ENCODE results near the gene INSYN2B.

The INSYN2B gene

DNA sequence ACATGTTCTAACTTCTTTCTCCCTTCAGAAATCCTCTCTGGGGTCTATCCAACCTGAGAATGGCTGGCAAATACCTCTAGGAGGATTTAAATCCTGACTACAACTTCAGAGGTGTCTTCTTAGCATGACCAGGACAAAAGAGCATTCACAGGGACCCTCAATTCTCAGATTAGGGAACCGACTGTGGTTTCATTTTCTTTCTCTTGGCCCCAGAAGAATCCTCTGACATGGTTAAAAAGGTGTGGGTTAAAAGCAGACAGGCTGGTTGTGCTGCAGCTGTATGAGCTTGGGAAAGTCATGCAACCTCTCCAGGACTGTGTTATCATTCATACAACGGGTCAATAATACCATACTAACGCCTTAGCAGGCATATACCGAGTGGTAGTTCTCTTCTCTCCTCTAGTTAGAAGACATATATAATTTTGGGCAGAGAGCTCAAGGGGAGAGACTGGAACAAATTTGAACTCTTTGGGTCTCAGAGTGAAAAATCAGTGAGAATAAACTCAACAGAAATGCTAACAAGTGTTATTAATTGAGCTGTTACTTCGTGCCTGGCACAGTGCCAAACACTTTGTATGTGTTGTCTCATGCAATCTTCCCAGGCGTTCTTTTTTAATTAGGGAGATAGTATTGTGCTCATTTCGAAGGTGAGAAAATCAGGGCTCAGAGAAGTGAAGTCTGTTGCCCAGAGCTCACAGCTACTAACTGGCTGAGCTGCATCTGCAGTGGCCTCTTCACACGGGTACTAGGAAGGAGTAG is 35.2 kb downstream of the INSYN2B start:
- H3K4me3 ChIP-seq (ENCODE audit: low read length): no peak overlapping the region
- no peaks in the 10 kb centered on the region for H3K36me3 ChIP-seq (ENCODE audit: control insufficient read depth, insufficient read depth, low read length)
- H3K9me3 ChIP-seq (ENCODE audit: control insufficient read depth, low read length): no peaks in the 10 kb centered on the region
- H3K9ac ChIP-seq (ENCODE audit: low read length): no peak overlapping the region
- H3K27me3 ChIP-seq (ENCODE audit: control insufficient read depth, insufficient read depth, low read length): no peaks in the 10 kb centered on the region
- H3K4me1 ChIP-seq (ENCODE audit: control insufficient read depth, insufficient read depth, low read length): no peaks in the 10 kb centered on the region

DNA sequence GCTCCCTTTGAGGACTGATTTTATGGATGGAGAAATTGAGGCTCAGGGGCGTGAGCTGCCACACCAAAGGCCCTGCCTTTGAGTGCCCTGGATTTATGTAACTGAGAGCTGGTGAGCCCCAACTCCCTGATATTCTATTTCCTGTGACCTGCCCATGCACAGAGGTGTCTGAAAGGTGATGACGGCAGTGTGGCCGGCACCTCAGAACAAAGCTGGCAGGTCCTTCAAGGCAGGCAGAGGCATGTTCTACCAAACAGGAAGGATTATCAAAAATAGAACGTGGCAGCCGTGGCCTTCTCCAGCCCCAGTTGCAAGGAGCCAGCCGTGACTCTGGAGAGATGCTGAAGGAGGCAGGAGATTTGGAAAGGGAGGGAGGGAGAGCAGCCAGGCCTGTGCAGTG is 36.2 kb downstream of the INSYN2B start:
- no peaks in the 10 kb centered on the region for H3K4me1 ChIP-seq (ENCODE audit: control insufficient read depth, insufficient read depth, low read length)
- no peak overlapping the region for H3K4me3 ChIP-seq (ENCODE audit: low read length)
- H3K36me3 ChIP-seq (ENCODE audit: control insufficient read depth, insufficient read depth, low read length): no peaks in the 10 kb centered on the region
- H3K9ac ChIP-seq (ENCODE audit: low read length): no peak overlapping the region
- no peaks in the 10 kb centered on the region for H3K9me3 ChIP-seq (ENCODE audit: control insufficient read depth, low read length)
- no peaks in the 10 kb centered on the region for H3K27me3 ChIP-seq (ENCODE audit: control insufficient read depth, insufficient read depth, low read length)

DNA sequence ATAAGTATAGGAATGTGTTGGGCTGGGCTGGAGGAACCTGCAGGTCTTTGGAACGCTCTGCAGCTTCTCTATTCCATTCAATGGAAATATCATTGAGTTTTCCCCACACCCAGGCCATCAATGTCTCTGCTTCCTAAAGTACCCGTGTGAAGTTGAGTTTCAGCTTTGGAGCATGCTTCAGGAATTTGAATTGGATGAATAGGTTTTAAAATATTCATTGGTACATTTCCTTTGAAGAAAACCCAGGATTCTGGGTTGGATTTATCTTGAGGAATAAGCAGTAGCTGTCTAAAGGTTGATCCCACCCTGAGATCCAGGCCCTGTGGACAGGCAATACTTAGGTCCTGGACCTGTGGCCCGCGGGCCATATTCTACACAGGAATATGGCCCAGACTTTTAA is 37.3 kb downstream of the INSYN2B start:
- Histone ChIP-seq H3K36me3 (ENCODE audit: control insufficient read depth, insufficient read depth, low read length) (no peaks in the 10 kb centered on the region), H3K9ac (ENCODE audit: low read length) (no peak overlapping the region), H3K4me1 (ENCODE audit: control insufficient read depth, insufficient read depth, low read length) (no peaks in the 10 kb centered on the region), H3K27me3 (ENCODE audit: control insufficient read depth, insufficient read depth, low read length) (no peaks in the 10 kb centered on the region), H3K4me3 (ENCODE audit: low read length) (no peak overlapping the region), H3K9me3 (ENCODE audit: control insufficient read depth, low read length) (no peaks in the 10 kb centered on the region)

DNA sequence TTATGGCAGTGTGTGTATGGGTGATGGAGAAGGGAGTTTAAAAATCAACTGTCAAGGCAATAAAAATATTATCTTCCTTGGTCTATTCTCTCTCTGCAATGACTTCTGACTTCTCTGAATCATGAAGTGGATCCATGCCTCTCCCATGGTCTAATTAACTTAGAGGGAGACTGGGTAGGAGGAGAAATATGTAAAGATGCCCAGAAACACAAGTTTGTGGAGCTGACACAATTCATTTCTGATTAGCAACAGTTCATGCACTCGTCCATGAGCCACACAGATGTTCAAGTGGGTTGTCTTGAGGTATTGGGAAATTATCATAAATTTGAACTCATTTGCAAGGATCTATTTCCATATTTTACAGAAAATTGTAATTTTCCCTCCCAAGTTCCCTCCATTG is 38.1 kb downstream of the INSYN2B start:
- Histone ChIP-seq H3K9me3 (ENCODE audit: control insufficient read depth, low read length) (no peaks in the 10 kb centered on the region), H3K4me3 (ENCODE audit: low read length) (no peak overlapping the region), H3K27me3 (ENCODE audit: control insufficient read depth, insufficient read depth, low read length) (no peaks in the 10 kb centered on the region), H3K4me1 (ENCODE audit: control insufficient read depth, insufficient read depth, low read length) (no peaks in the 10 kb centered on the region), H3K9ac (ENCODE audit: low read length) (no peak overlapping the region), H3K36me3 (ENCODE audit: control insufficient read depth, insufficient read depth, low read length) (no peaks in the 10 kb centered on the region)

DNA sequence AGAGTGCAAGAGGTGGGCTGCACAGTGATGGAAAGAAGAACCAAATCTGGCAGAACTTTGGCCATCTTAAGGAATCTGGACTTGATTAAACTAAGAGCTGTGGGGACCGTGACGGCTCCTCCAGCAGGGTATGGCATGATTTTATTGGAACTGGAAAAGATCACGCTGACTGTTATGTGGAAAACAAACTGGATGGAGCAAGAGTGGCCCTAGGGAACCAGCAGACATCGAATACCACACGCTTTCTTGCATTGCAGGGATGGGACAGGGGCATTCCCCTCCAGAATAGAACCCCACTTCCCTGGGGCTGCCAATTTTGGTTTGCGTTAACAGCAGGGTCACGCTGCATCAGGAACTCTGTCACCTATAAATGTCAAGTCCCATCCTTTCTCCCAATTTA is 38.8 kb downstream of the INSYN2B start:
- no peaks in the 10 kb centered on the region for H3K36me3 ChIP-seq (ENCODE audit: control insufficient read depth, insufficient read depth, low read length)
- H3K4me1 ChIP-seq (ENCODE audit: control insufficient read depth, insufficient read depth, low read length): no peaks in the 10 kb centered on the region
- H3K4me3 ChIP-seq (ENCODE audit: low read length): no peak overlapping the region
- H3K9ac ChIP-seq (ENCODE audit: low read length): no peak overlapping the region
- no peaks in the 10 kb centered on the region for H3K9me3 ChIP-seq (ENCODE audit: control insufficient read depth, low read length)
- H3K27me3 ChIP-seq (ENCODE audit: control insufficient read depth, insufficient read depth, low read length): no peaks in the 10 kb centered on the region

DNA sequence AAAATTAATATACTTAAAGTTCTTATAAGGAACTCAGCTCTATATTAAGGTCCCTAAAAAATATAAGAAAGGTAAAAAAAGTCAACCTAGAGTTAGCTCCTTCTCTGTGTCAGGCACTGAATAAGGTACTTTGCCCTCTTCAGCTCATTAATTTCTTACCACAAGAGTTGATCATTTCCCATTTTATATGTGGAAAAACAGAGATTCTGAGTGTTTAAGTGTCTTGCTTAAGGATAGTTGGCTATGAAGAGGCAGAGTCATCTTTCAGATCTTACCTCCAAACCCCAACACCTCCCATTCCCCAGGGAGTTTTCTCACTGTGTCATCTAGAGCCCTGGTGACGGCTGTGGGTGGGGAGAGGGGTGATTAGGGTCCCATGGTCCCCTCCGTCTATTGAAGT is 40.6 kb downstream of the INSYN2B start:
- Histone ChIP-seq H3K27me3 (ENCODE audit: control insufficient read depth, insufficient read depth, low read length) (no peaks in the 10 kb centered on the region), H3K4me1 (ENCODE audit: control insufficient read depth, insufficient read depth, low read length) (no peaks in the 10 kb centered on the region), H3K9me3 (ENCODE audit: control insufficient read depth, low read length) (no peaks in the 10 kb centered on the region), H3K4me3 (ENCODE audit: low read length) (no peak overlapping the region), H3K9ac (ENCODE audit: low read length) (no peak overlapping the region), H3K36me3 (ENCODE audit: control insufficient read depth, insufficient read depth, low read length) (no peaks in the 10 kb centered on the region)

DNA sequence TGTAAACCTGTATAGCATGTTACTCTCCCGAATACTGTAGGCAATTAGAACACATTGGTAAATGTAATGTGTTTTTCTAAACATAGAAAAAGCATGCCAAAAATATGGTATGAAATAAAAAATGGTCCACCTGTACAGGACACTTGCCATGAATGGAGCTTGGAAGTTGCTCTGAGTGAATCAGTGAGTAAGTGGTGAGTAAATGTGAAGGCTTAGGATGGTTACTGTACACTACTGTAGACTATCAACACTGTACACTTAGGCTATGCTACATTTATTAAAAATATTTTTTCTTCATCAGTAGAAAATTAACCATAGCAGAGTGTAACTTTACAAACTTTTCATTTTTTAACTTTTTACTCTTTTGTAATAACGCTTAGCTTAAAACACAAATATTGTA is 41.9 kb downstream of the INSYN2B start:
- Histone ChIP-seq H3K36me3 (ENCODE audit: control insufficient read depth, insufficient read depth, low read length) (no peaks in the 10 kb centered on the region), H3K9me3 (ENCODE audit: control insufficient read depth, low read length) (no peaks in the 10 kb centered on the region), H3K4me1 (ENCODE audit: control insufficient read depth, insufficient read depth, low read length) (no peaks in the 10 kb centered on the region), H3K9ac (ENCODE audit: low read length) (no peak overlapping the region), H3K4me3 (ENCODE audit: low read length) (no peak overlapping the region), H3K27me3 (ENCODE audit: control insufficient read depth, insufficient read depth, low read length) (no peaks in the 10 kb centered on the region)

DNA sequence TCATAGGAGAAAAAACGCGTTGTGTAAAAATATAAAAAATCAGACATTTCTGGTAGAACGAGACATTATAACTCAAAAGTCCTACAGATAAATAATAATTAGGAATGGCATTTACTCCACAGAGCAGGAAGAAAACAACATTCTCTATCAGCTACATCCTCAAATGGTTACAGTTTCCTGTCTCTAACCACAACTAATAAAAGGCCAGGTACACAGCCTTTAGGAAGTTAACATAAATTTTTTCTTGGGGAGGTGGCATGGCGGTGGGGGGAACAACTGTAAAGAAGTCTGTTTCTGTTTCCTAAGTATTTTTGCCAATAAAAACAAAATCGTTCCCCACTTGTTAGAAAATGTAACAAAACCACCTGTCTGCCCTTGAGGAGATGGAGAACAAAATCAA is 44.5 kb downstream of the INSYN2B start:
- H3K4me3 ChIP-seq (ENCODE audit: low read length): no peak overlapping the region
- no peaks in the 10 kb centered on the region for H3K4me1 ChIP-seq (ENCODE audit: control insufficient read depth, insufficient read depth, low read length)
- no peaks in the 10 kb centered on the region for H3K36me3 ChIP-seq (ENCODE audit: control insufficient read depth, insufficient read depth, low read length)
- H3K27me3 ChIP-seq (ENCODE audit: control insufficient read depth, insufficient read depth, low read length): no peaks in the 10 kb centered on the region
- no peak overlapping the region for H3K9ac ChIP-seq (ENCODE audit: low read length)
- no peaks in the 10 kb centered on the region for H3K9me3 ChIP-seq (ENCODE audit: control insufficient read depth, low read length)

DNA sequence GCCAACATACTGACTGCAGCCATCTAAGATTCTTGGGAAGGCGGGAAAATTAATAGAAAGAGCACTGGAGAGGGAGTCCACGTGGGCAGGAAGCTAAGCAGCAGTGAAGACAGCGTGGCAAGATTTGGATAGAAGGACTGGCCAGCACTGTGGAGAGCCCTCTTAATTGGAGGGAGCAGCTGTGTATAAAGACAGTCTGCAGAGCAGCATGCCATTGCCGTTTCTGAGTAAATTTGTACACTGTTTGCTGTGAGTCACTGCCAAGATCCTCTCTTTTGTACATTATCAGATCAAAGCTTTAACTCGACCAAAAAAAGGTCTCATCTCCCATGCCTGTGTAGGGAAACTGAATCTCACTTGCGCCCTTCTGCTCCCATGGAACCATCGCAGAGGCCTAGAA is 45.3 kb downstream of the INSYN2B start:
- Histone ChIP-seq H3K4me1 (ENCODE audit: control insufficient read depth, insufficient read depth, low read length) (no peaks in the 10 kb centered on the region), H3K9me3 (ENCODE audit: control insufficient read depth, low read length) (no peaks in the 10 kb centered on the region), H3K27me3 (ENCODE audit: control insufficient read depth, insufficient read depth, low read length) (no peaks in the 10 kb centered on the region), H3K9ac (ENCODE audit: low read length) (no peak overlapping the region), H3K4me3 (ENCODE audit: low read length) (no peak overlapping the region), H3K36me3 (ENCODE audit: control insufficient read depth, insufficient read depth, low read length) (no peaks in the 10 kb centered on the region)

DNA sequence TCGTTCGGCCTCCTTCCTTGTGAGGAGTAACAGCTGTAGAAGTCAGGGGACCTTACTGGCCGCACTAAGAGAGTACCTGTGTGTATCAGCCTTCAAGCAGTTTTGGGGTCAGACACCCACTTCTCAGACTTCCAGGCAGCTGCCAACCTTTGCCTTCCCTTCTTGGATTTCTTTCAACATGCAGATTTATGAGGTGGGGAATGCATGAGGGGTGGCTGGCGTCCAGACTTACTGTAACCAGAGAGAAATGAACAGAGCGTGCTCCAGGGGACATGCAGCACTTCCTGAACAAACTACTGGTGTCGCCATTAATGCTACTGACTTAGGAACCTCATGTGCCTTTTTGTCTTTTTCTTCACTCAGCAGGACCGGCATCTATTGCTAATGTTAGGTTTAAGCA is 46.7 kb downstream of the INSYN2B start:
- no peaks in the 10 kb centered on the region for H3K9me3 ChIP-seq (ENCODE audit: control insufficient read depth, low read length)
- no peak overlapping the region for H3K4me3 ChIP-seq (ENCODE audit: low read length)
- H3K36me3 ChIP-seq (ENCODE audit: control insufficient read depth, insufficient read depth, low read length): no peaks in the 10 kb centered on the region
- no peaks in the 10 kb centered on the region for H3K27me3 ChIP-seq (ENCODE audit: control insufficient read depth, insufficient read depth, low read length)
- no peak overlapping the region for H3K9ac ChIP-seq (ENCODE audit: low read length)
- no peaks in the 10 kb centered on the region for H3K4me1 ChIP-seq (ENCODE audit: control insufficient read depth, insufficient read depth, low read length)

DNA sequence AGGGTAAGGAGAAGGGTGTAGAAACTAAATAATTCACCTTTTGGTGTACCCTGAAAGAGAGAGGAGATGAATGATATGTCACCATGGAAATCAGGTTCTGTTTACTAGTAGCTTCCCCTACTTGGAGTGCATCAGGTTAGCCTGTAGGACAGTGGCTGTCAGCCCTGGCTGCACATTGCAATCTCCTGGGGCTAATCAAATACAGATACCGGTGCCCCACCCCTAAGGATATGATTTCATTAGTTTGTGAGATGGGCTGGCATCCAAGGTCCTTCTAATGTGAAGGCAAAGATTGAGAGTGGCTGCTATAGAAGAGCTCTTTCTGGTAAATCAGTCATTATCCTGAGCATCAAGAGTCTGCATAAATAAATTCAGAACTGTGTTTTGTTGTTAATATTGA is 47.2 kb downstream of the INSYN2B start:
- H3K9ac ChIP-seq (ENCODE audit: low read length): no peak overlapping the region
- H3K9me3 ChIP-seq (ENCODE audit: control insufficient read depth, low read length): no peaks in the 10 kb centered on the region
- H3K27me3 ChIP-seq (ENCODE audit: control insufficient read depth, insufficient read depth, low read length): no peaks in the 10 kb centered on the region
- no peak overlapping the region for H3K4me3 ChIP-seq (ENCODE audit: low read length)
- no peaks in the 10 kb centered on the region for H3K36me3 ChIP-seq (ENCODE audit: control insufficient read depth, insufficient read depth, low read length)
- H3K4me1 ChIP-seq (ENCODE audit: control insufficient read depth, insufficient read depth, low read length): no peaks in the 10 kb centered on the region

DNA sequence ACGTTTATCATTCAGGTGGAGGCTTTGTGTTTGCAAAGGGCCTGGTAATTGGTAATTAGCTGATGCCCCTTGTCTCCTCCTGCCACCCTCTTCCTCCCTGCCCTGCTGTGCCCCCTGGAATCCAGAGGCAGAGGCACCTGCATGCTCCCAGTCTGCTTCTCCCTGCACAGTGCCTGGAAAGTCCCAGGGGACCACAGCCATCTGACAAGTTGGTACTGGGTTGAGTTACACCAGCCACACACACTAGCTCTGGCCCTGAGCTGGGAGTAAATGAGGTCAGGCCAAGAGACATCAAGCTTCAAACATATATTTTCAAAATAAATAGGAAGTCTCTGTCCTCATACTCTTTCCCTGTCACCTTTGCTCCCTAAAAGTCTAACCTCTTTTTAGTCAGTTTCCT is 56.3 kb downstream of the INSYN2B start:
- Histone ChIP-seq H3K9ac (ENCODE audit: low read length) (no peak overlapping the region), H3K36me3 (ENCODE audit: control insufficient read depth, insufficient read depth, low read length) (no peaks in the 10 kb centered on the region), H3K4me1 (ENCODE audit: control insufficient read depth, insufficient read depth, low read length) (no peaks in the 10 kb centered on the region), H3K4me3 (ENCODE audit: low read length) (no peak overlapping the region), H3K27me3 (ENCODE audit: control insufficient read depth, insufficient read depth, low read length) (no peaks in the 10 kb centered on the region), H3K9me3 (ENCODE audit: control insufficient read depth, low read length) (no peaks in the 10 kb centered on the region)

DNA sequence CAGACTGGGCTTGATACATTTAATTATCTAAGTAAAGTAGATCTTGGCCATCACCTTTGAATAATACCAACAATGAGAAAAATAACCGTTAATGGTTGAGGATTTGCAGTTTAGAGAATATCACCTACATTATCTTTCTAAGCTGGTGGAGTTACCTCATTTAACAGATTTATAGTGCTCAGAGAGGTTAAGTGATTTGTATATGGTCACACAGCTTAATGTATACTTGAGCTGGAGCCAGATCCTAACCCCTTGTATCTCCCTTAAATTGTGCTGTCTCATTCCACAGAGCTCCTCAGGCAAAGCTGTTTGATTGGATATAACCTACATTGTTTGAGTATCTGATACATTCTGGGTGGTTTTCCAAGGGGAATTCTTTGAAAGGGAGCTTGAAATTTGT is 57.8 kb downstream of the INSYN2B start:
- no peaks in the 10 kb centered on the region for H3K9me3 ChIP-seq (ENCODE audit: control insufficient read depth, low read length)
- H3K4me1 ChIP-seq (ENCODE audit: control insufficient read depth, insufficient read depth, low read length): no peaks in the 10 kb centered on the region
- no peaks in the 10 kb centered on the region for H3K36me3 ChIP-seq (ENCODE audit: control insufficient read depth, insufficient read depth, low read length)
- no peak overlapping the region for H3K4me3 ChIP-seq (ENCODE audit: low read length)
- H3K27me3 ChIP-seq (ENCODE audit: control insufficient read depth, insufficient read depth, low read length): no peaks in the 10 kb centered on the region
- no peak overlapping the region for H3K9ac ChIP-seq (ENCODE audit: low read length)

Data from mucosa of stomach (tissue), 1 donor.